C4-2B (cell line): Measurements from ENCODE around the gene C5orf58.

Source experiments
- ZFX ChIP-seq: fragments of 450-650 bp; IDR thresholded peaks from 2 replicates; pipeline ENCODE4 v1.6.1; 2017
- TF ChIP-seq, protein P1 (sequence below): fragments of 450-650 bp; conservative IDR thresholded peaks from 2 replicates; pipeline ENCODE4 v1.5.1; 2017; ENCODE audit warnings: mild to moderate bottlenecking

DNA sequence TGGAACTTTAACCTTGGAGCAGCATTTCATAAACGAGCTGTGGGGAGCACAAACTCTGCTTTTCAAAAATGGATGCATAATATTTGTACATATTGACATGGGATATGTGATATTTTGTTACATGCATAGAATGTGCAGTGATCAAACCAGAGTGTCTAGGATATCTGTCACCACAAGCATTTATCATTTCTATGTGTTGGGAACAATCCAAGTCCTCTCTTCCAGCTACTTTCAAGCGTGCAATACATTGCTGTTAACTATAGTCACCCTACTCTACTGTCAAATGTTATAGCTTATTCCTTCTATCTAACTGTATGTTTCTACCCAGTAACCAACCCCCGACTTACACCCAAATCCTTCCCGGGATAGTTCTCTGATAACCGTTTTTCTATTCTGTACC is 15.0 kb upstream of the C5orf58 start:
- TF ChIP-seq, protein P1, sequence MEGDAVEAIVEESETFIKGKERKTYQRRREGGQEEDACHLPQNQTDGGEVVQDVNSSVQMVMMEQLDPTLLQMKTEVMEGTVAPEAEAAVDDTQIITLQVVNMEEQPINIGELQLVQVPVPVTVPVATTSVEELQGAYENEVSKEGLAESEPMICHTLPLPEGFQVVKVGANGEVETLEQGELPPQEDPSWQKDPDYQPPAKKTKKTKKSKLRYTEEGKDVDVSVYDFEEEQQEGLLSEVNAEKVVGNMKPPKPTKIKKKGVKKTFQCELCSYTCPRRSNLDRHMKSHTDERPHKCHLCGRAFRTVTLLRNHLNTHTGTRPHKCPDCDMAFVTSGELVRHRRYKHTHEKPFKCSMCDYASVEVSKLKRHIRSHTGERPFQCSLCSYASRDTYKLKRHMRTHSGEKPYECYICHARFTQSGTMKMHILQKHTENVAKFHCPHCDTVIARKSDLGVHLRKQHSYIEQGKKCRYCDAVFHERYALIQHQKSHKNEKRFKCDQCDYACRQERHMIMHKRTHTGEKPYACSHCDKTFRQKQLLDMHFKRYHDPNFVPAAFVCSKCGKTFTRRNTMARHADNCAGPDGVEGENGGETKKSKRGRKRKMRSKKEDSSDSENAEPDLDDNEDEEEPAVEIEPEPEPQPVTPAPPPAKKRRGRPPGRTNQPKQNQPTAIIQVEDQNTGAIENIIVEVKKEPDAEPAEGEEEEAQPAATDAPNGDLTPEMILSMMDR, result no peak
- TF ChIP-seq ZFX, result no peak
